Peyer's patch (tissue), 4 donors: Measurements from ENCODE around the gene RAB3A. TPM values are rescaled to one million over a fixed set of nuclear protein-coding genes. Genes with fewer than 3 reads are reported as not detected.
A peak's percentile ranks its signal among the peaks of the same experiment; 100 is the strongest.

ENCODE experiments used
- DNase-seq, 3 donors: peaks; one replicate each; pipeline ENCODE4 v3.0.0-alpha.2; 2017 to 2019
- H3K27ac ChIP-seq, 4 donors: fragments of 200-600 bp; sonication (generic); one replicate each; pipeline ENCODE4 v1.5.1; 2016 to 2019
- H3K27me3 ChIP-seq, 2 donors: fragments of 200-600 bp; sonication (generic); one replicate each; pipeline ENCODE4 v1.5.1; 2019
- H3K36me3 ChIP-seq, 3 donors: fragments of 200-600 bp; sonication (generic); one replicate each; pipeline ENCODE4 v1.5.1; 2016 to 2019
- H3K4me1 ChIP-seq, 4 donors: fragments of 200-600 bp; sonication (generic); one replicate each; pipeline ENCODE4 v1.5.1; 2016 to 2019
- H3K4me3 ChIP-seq, 4 donors: fragments of 200-600 bp; sonication (generic); 1 replicate in 3 of 4; 2 replicates in 1 of 4; pipeline ENCODE4 v1.5.1; 2016 to 2019; ENCODE audit warnings: mild to moderate bottlenecking in 1 of 4
- H3K9me3 ChIP-seq, 4 donors: fragments of 200-600 bp; sonication (generic); one replicate each; pipeline ENCODE4 v1.5.1; 2016 to 2019; ENCODE audit warnings: mild to moderate bottlenecking in 1 of 4
- POLR2A ChIP-seq, 2 donors: fragments of 450-650 bp; IDR thresholded peaks; one replicate each; pipeline ENCODE4 v1.5.1; 2017; ENCODE audit warnings: antibody characterized with exemption in 2 of 2, mild to moderate bottlenecking in 2 of 2, moderate library complexity in 2 of 2
- total RNA-seq, 4 donors: library from RNA; depleted of rRNA; stranded (reverse); fragments of >200 nt; gene quantifications; one replicate each; pipeline ENCODE4 v1.1.0, GENCODE V29; 2016
- TF ChIP-seq, protein P1 (sequence below), 6 experiments: fragments of 450-650 bp in 4 of 6; fragments of 200-600 bp in 2 of 6; sonication (generic) in 1 of 6; IDR thresholded peaks; one replicate each; pipeline ENCODE4 v1.5.1; 2017 to 2019; ENCODE audit warnings: antibody characterized with exemption in 6 of 6, mild to moderate bottlenecking in 3 of 6, moderate library complexity in 1 of 6

Gene RAB3A
- total RNA-seq, 4 donors from 2014 or later: 6.1 to 9.5 (median 8.3) TPM; not detected in 1

DNA sequence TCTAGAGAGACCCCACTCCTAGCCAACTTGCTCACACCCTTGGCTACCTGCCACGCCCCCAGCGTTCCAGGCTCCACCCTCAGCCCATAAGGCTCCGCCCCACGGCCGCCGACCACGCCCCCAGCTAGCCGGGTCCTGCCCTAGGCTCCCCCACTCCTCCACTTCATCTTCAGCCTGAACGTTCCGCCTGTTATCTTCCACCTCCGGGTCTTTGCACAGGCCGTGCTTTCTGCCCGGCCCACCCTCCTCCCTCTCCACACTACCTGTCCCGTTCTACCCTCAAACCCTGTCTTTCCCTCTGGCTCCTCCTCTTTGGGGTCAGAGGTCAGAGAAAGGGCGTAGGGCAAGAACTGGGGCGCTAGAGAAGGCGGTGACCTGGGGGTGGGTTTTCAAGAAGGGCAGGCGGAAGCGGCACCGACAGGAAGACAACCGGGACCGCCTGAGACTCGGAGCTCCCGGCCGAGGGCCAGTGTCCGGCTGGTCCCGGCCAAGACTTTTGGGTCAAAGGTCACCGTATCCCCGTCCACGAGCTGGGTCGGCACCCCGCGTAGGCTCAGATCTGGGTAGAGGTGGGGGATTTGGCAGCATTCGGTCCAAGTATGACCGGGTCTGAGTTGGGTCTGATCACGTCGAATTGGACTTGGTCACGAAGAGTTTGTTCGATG lies 20.1 kb upstream of the RAB3A start:
- peaks cover 0 to 10% of the 10 kb centered on the region in 2 donors for H3K27me3 ChIP-seq
- peaks cover 0 to 31% (median 9%) of the 10 kb centered on the region in 4 donors for H3K4me1 ChIP-seq
- peak overlapping the region; percentile 15 to 58 (median 42) for H3K4me3 ChIP-seq
- no peak for TF ChIP-seq POLR2A (IDR thresholded peaks at IDR 0.05)
- TF ChIP-seq, protein P1, sequence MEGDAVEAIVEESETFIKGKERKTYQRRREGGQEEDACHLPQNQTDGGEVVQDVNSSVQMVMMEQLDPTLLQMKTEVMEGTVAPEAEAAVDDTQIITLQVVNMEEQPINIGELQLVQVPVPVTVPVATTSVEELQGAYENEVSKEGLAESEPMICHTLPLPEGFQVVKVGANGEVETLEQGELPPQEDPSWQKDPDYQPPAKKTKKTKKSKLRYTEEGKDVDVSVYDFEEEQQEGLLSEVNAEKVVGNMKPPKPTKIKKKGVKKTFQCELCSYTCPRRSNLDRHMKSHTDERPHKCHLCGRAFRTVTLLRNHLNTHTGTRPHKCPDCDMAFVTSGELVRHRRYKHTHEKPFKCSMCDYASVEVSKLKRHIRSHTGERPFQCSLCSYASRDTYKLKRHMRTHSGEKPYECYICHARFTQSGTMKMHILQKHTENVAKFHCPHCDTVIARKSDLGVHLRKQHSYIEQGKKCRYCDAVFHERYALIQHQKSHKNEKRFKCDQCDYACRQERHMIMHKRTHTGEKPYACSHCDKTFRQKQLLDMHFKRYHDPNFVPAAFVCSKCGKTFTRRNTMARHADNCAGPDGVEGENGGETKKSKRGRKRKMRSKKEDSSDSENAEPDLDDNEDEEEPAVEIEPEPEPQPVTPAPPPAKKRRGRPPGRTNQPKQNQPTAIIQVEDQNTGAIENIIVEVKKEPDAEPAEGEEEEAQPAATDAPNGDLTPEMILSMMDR (IDR thresholded peaks at IDR 0.05): no peak
- H3K27ac ChIP-seq: peak overlapping the region in 2 of 4 donors; percentile 24 to 54
- H3K9me3 ChIP-seq: no peaks in the 10 kb centered on the region
- peak; percentile 17 to 64 (median 61) for DNase-seq
- H3K36me3 ChIP-seq: no peaks in the 10 kb centered on the region

DNA sequence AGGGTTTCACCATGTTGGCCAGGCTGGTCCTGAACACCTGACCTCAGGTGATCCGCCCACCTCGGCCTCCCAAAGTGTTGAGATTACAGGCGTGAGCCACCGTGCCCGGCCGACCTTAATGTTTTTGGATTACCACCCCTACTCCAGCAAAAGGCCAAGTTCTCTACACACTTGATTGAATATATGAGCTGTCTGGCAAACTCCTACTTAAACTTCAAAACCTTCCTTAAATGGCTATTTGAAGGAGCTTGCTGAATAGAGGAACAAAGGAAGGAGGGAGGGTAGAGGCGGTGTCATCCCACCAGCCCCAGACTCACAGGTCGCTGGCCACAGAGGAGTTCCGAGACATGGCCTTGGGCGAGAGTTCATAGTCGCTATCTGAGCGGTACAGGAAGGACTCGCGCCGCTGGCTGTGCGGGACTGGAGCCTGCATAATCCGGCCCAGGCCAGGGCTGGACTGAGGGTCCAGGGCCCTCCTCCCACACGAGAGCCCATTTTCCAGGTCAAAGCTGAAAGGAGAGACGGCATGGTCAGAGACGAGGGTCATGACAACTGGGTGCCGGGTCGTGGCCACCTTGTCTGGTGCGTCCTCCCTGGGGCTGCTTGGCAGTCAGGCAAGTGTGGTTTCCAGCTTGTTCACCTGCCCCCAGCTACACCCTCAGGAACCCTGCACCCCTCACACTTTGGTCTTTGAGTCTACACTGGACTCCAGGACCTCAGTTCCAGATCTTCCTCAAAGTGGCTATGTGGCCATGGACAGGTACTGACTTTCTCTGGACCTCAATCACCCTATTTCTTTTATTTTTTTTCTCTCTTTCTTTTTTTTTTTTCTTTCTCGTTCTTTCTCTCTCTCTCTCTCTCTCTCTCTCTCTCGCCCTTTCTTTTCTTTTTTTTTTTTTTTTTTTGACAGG lies 18.2 kb upstream of the RAB3A start:
- peaks cover 0 to 10% of the 10 kb centered on the region in 2 donors for H3K27me3 ChIP-seq

DNA sequence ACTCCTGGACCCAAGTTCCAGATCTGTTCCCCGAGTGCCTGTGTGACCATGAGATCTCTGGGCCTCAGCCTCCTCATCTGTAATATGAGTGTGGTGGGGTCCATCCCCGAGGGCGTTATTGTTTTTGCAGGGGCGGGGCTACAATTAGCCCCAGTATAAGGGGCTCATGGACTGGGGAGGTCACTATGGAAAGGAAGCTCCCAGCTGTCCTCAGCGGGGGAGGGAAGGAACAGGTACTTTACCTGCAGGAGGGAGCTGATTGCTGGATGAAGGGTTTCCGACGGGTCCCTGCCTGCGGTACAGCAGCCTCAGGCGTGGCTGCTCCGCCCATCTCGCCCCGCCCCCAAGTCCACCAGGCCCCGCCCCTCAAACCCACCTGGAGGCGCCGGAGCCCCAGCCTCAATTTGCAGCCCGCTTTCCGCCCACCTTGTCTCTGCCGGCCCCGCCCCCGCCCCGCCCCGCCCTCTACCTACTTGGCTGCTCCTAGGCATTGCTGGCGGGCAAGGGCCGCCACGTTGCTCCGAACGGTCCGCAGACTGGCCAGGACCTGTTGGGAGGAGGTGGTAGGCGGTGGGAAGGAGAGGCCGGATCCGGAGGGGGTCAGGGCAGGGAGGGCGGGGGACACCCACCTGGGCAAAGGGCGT lies 16.9 kb upstream of the RAB3A start:
- no peak overlapping the region for H3K4me3 ChIP-seq
- peaks cover 0 to 10% of the 10 kb centered on the region in 2 donors for H3K27me3 ChIP-seq
- H3K27ac ChIP-seq: no peak overlapping the region
- no peaks in the 10 kb centered on the region for H3K36me3 ChIP-seq
- H3K9me3 ChIP-seq: no peaks in the 10 kb centered on the region
- TF ChIP-seq, protein P1 (IDR thresholded peaks at IDR 0.05): no peak
- no peak for TF ChIP-seq POLR2A (IDR thresholded peaks at IDR 0.05)
- H3K4me1 ChIP-seq: peaks cover 0 to 24% (median 7%) of the 10 kb centered on the region in 4 donors
- no peak for DNase-seq

More for the DNA sequence above, 18.2 kb upstream of the RAB3A start:
- H3K27ac ChIP-seq: no peak overlapping the region
- DNase-seq: no peak
- no peaks in the 10 kb centered on the region for H3K9me3 ChIP-seq
- no peaks in the 10 kb centered on the region for H3K36me3 ChIP-seq
- TF ChIP-seq POLR2A (IDR thresholded peaks at IDR 0.05): no peak
- TF ChIP-seq, protein P1 (IDR thresholded peaks at IDR 0.05): no peak
- H3K4me3 ChIP-seq: no peak overlapping the region
- H3K4me1 ChIP-seq: peaks cover 0 to 31% (median 9%) of the 10 kb centered on the region in 4 donors

DNA sequence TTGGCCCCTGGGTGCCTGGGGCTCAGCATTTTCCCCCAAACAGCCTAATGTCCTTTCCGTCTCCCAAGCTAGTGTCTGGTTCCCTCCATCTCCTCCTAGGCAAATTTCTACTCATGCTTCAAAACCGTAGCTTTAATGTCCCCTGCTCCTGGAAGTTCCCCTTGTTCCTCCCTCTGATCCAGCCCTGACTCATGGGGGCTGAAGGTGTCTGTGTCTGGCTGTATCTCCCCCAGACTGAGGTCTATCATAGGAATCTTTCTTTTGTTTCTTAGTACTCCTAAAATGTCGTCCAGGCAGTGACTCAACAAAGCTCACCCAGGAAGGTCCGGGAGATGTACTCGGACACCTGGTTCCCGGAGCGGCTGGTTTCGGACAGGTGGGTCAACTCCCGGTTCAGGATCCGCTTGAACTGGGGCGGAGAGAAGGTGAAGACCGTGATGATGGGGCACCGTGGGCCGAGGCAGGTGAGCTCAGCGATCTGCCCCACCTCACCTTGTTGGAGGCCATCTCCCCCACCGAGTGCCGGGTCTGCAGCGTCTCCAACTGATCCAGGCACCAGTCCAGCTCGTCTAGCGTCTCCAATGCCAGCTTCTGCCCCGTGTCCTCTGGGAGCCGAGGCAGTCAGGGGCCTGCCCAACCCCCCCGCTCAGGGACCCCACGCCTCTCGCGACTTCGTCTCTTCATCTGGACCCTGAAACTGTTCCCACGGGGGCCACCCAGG lies 16.2 kb upstream of the RAB3A start:
- TF ChIP-seq POLR2A (IDR thresholded peaks at IDR 0.05): no peak
- TF ChIP-seq, protein P1 (IDR thresholded peaks at IDR 0.05): no peak
- Histone ChIP-seq H3K27ac (no peak overlapping the region), H3K36me3 (no peaks in the 10 kb centered on the region), H3K4me3 (no peak overlapping the region), H3K27me3 (peaks cover 0 to 3% of the 10 kb centered on the region in 2 donors), H3K9me3 (no peaks in the 10 kb centered on the region), H3K4me1 (peaks cover 0 to 17% (median 5%) of the 10 kb centered on the region in 4 donors)
- DNase-seq: no peak

DNA sequence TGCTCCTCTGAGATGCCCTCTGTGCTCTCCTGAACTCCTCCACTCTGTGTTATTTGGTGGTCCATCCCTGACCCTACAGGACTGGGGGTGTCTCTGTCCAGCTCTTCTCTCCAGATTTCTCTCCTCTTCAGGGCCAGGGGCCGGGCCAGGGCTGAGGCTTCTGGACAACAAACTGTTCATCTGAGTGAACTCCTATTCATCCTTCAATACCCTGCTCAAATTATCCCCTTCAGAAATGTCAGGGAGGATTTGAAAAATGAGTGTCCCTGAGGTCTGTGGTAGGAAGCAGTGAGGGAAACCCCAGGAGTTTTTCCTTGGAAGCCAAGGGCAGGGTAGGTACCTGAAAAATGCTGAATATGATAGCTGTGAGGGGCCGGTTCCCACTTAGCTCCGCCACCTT lies 14.8 kb upstream of the RAB3A start:
- Histone ChIP-seq H3K9me3 (no peaks in the 10 kb centered on the region), H3K27me3 (no peaks in the 10 kb centered on the region), H3K36me3 (no peaks in the 10 kb centered on the region), H3K4me1 (peaks cover 0 to 7% (median 0%) of the 10 kb centered on the region in 4 donors), H3K4me3 (no peak overlapping the region), H3K27ac (no peak overlapping the region)
- TF ChIP-seq, protein P1 (IDR thresholded peaks at IDR 0.05): no peak
- no peak for TF ChIP-seq POLR2A (IDR thresholded peaks at IDR 0.05)
- DNase-seq: no peak
